ENCODE measurements around the gene ZSWIM1. TPM values are rescaled to one million over a fixed set of nuclear protein-coding genes. Genes with fewer than 3 reads are reported as not detected.

Gene ZSWIM1
- total and polyA plus RNA-seq, 10 donors = 3.7 to 16.1 (median 11.1) TPM

DNA sequence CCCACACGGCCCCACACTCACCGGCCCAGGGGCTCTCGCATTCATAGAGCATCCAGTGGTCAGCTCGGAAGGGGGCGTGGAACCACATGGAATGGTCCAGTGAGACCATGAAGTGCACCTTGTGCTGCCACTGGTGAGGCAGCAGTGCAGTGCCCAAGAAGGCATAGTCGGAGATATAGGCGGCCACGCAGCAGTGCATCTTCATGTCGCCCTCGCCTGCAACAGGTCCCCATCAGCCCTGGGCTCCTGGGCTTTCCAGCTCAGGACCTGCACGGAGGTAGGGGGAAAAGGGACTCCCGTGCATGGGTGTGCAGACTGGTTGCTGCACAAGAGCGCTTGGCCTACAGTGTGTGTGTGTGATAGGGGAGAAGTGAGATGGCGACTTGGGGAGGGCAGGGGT lies 37.5 kb upstream of the ZSWIM1 start:
- peak; percentile 4 to 58 (median 42) for TF ChIP-seq POLR2AphosphoS5 (IDR thresholded peaks at IDR 0.05)
- no peak for TF ChIP-seq POLR2A (IDR thresholded peaks at IDR 0.05)
- no peak for TF ChIP-seq CTCF (IDR thresholded peaks at IDR 0.05 in 8 of 11, conservative IDR thresholded peaks at IDR 0.05 in 3 of 11)
- 89 to 96% (median 94%) methylated on average over 13 to 14 of the region's 14 CpGs for WGBS, 5 donors
- Histone ChIP-seq H3K27ac (peak overlapping the region in 3 of 8 donors; percentile 63 to 78 (median 66)), H3K36me3 (peaks cover 3 to 100% (median 65%) of the 10 kb centered on the region in 6 donors), H3K9me3 (no peaks in the 10 kb centered on the region), H3K4me1 (peaks cover 9 to 45% (median 17%) of the 10 kb centered on the region in 6 donors), H3K27me3 (replicated peaks in 1 of 7) (no peaks in the 10 kb centered on the region), H3K4me3 (no peak overlapping the region)
- intact Hi-C loops (cut with DNase I; ENCODE audit: low total_unique reads) = no loop called here
- DNase-seq = no peak

GRCh38 chr20:45845452-45845851 lies 35.6 kb upstream of the ZSWIM1 start:
- no peak overlapping the region for H3K4me3 ChIP-seq
- intact Hi-C loops (cut with DNase I; ENCODE audit: low total_unique reads) = no loop called here
- H3K27ac ChIP-seq = no peak overlapping the region
- peaks cover 3 to 100% (median 70%) of the 10 kb centered on the region in 6 donors for H3K36me3 ChIP-seq
- peaks cover 9 to 29% (median 17%) of the 10 kb centered on the region in 6 donors for H3K4me1 ChIP-seq
- no peak for TF ChIP-seq POLR2A (IDR thresholded peaks at IDR 0.05)
- TF ChIP-seq CTCF (IDR thresholded peaks at IDR 0.05 in 8 of 11, conservative IDR thresholded peaks at IDR 0.05 in 3 of 11) = no peak
- TF ChIP-seq POLR2AphosphoS5 (IDR thresholded peaks at IDR 0.05) = no peak
- no peaks in the 10 kb centered on the region for H3K9me3 ChIP-seq
- DNase-seq = peak; percentile 2
- H3K27me3 ChIP-seq (replicated peaks in 1 of 7) = no peaks in the 10 kb centered on the region

DNA sequence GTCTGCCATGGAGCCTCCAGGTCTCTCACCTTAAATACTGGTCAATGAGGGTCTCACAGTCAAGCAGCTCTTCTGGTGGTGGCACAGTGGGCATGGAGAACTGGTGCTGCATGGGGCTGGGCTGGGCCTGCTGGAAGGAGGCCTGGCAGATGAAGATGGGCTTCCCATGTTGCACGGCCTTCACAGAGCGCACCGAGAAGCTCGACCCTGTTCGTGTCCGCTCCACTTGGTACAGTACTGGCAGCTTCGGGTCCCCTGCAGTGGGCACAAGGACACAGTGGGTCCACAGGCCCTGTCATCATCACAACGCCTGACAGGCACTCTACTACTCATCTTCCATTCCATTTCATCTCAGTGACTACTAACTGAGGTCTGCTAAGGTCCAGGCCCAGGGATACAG lies 32.6 kb upstream of the ZSWIM1 start:
- DNase-seq = no peak
- Histone ChIP-seq H3K27ac (no peak overlapping the region), H3K4me3 (no peak overlapping the region), H3K27me3 (replicated peaks in 1 of 7) (no peaks in the 10 kb centered on the region), H3K36me3 (peaks cover 0 to 100% (median 68%) of the 10 kb centered on the region in 6 donors), H3K9me3 (no peaks in the 10 kb centered on the region), H3K4me1 (peaks cover 0 to 22% (median under 1%) of the 10 kb centered on the region in 6 donors)
- intact Hi-C loops (cut with DNase I; ENCODE audit: low total_unique reads) = no loop called here
- peak in 2 of 3 donors; percentile 23 to 44 for TF ChIP-seq POLR2AphosphoS5 (IDR thresholded peaks at IDR 0.05)
- TF ChIP-seq CTCF (IDR thresholded peaks at IDR 0.05 in 8 of 11, conservative IDR thresholded peaks at IDR 0.05 in 3 of 11) = no peak
- no peak for TF ChIP-seq POLR2A (IDR thresholded peaks at IDR 0.05)
- WGBS, 5 donors = 94 to 100% (median 96%) methylated on average over 5 to 8 of the region's 8 CpGs

DNA sequence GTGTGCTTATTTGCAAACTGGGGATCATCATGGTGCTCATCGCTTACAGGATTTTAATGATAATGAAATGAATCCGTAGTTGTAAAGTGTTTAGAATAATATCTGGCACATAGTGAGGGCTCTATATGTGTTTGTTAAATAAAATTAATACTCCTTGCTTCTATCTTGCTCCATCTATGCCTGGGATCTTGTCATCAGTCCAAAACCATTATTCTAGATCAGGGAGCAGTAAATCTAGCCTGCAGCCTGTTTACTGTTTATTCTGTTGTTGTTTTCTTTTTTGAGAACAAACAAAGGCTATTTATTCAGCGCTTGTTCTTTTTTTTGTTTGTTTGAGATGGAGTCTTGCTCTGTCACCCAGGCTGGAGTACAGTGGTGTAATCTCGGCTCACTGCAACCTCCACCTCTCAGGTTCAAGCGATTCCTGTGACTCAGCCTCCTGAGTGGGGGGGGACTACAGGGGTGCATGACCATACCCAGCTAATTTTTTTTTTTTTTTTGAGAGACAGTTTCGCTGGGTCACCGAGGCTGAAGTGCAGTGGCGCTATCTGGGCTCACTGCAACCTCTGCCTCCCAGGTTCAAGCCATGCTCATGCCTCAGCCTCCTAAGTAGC lies 32.0 kb upstream of the ZSWIM1 start:
- H3K4me1 ChIP-seq = peaks cover 0 to 26% (median 2%) of the 10 kb centered on the region in 6 donors
- no peak for TF ChIP-seq POLR2A (IDR thresholded peaks at IDR 0.05)
- TF ChIP-seq CTCF (IDR thresholded peaks at IDR 0.05 in 8 of 11, conservative IDR thresholded peaks at IDR 0.05 in 3 of 11) = no peak
- TF ChIP-seq POLR2AphosphoS5 (IDR thresholded peaks at IDR 0.05) = no peak
- H3K27me3 ChIP-seq (replicated peaks in 1 of 7) = no peaks in the 10 kb centered on the region
- 93 to 97% (median 95%) methylated on average over 8 of the region's 8 CpGs for WGBS, 5 donors
- intact Hi-C loops (cut with DNase I; ENCODE audit: low total_unique reads) = no loop called here
- DNase-seq = no peak
- peaks cover 0 to 100% (median 65%) of the 10 kb centered on the region in 6 donors for H3K36me3 ChIP-seq
- no peaks in the 10 kb centered on the region for H3K9me3 ChIP-seq
- H3K27ac ChIP-seq = no peak overlapping the region
- no peak overlapping the region for H3K4me3 ChIP-seq
